C4-2B (cell line): ENCODE results near the gene AKAP5.

Experiments used
- ZFX ChIP-seq: fragments of 450-650 bp; IDR thresholded peaks from 2 replicates; pipeline ENCODE4 v1.6.1; 2017
- TF ChIP-seq, protein P1 (sequence below): fragments of 450-650 bp; conservative IDR thresholded peaks from 2 replicates; pipeline ENCODE4 v1.5.1; 2017; ENCODE audit warnings: mild to moderate bottlenecking

DNA sequence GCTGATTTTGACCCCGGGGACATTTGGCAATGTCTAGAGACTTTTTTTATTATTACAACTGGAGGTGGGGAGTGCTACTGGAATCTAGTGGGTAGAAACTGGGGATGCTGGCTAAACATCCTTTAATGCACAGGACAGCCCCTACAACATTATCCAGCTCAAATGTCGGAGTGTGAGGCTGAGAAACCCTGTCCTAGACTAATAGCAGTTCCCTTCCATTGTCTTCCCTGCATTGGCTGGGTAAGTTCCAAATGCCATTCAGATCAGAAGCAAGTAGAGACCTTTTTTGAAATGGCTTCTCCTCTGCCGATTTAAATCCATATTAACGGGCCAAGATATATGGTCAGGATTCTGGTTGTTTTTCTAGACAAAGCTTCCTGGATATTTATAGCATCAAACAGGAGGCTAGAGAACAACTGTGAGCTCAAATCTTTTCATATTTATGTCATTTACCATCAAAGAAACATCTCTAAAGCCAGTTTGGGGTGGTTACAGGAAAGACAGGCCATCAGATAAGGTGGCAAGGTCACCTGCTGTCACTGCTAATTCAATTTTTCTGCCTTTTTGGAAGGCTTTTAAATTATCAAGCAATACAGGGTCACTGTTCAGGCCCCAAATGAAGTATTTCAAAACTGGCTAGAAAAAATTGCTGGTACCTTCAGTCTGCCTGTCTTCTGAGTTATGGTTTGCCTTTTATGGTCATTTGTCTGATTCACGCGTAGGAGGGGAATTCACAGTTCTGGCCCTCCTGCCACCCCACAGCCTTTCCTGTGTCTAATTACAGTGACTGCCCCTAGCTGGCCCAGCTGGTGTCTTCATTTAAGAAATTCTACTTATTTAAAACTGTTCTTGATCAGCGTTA, 20.1 kb upstream of the AKAP5 start:
- TF ChIP-seq, protein P1, sequence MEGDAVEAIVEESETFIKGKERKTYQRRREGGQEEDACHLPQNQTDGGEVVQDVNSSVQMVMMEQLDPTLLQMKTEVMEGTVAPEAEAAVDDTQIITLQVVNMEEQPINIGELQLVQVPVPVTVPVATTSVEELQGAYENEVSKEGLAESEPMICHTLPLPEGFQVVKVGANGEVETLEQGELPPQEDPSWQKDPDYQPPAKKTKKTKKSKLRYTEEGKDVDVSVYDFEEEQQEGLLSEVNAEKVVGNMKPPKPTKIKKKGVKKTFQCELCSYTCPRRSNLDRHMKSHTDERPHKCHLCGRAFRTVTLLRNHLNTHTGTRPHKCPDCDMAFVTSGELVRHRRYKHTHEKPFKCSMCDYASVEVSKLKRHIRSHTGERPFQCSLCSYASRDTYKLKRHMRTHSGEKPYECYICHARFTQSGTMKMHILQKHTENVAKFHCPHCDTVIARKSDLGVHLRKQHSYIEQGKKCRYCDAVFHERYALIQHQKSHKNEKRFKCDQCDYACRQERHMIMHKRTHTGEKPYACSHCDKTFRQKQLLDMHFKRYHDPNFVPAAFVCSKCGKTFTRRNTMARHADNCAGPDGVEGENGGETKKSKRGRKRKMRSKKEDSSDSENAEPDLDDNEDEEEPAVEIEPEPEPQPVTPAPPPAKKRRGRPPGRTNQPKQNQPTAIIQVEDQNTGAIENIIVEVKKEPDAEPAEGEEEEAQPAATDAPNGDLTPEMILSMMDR: no peak
- no peak for TF ChIP-seq ZFX
